GM18505 (cell line): ENCODE results near the gene IKBKE.
"Not testable (repeated sequence)": the region's sequence is repeated elsewhere in the genome, so short reads cannot be mapped to it uniquely, and the experiment has no call there.

Experiments
- ATAC-seq: cut with Tn5 transposase; IDR thresholded peaks from one replicate; pipeline ENCODE4 v1.9.1; 2021; ENCODE audit not compliant: unreplicated experiment
- POLR2A ChIP-seq: IDR thresholded peaks from 4 replicates; pipeline ENCODE4 v1.6.1; 2011; ENCODE audit warnings: borderline replicate concordance; ENCODE audit not compliant: insufficient read depth, insufficient read length; ENCODE audit errors: extremely low read depth

Gene IKBKE

GRCh38 chr1:206471415-206471801 lies 1.1 kb downstream of the IKBKE start:
- TF ChIP-seq POLR2A, result peak; percentile 38
- peak; percentile 20 for ATAC-seq

- ATAC-seq, result no peak
Observed at GRCh38 chr1:206472024-206472423, 1.7 kb downstream of the IKBKE start.

GRCh38 chr1:206472454-206472853 lies 2.2 kb downstream of the IKBKE start:
- TF ChIP-seq POLR2A, result no peak
- no peak for ATAC-seq

More at GRCh38 chr1:206472024-206472423, 1.7 kb downstream of the IKBKE start:
- no peak for TF ChIP-seq POLR2A

GRCh38 chr1:206472886-206473285 lies 2.6 kb downstream of the IKBKE start:
- TF ChIP-seq POLR2A, result no peak
- ATAC-seq, result no peak

GRCh38 chr1:206476058-206476457 lies 5.8 kb downstream of the IKBKE start:
- TF ChIP-seq POLR2A, result no peak
- ATAC-seq, result no peak

GRCh38 chr1:206476591-206476990 lies 6.3 kb downstream of the IKBKE start:
- ATAC-seq, result no peak
- TF ChIP-seq POLR2A, result no peak

- TF ChIP-seq POLR2A, result no peak
- ATAC-seq, result no peak
Observed at GRCh38 chr1:206477110-206477509, 6.8 kb downstream of the IKBKE start.

GRCh38 chr1:206477581-206478380 lies 7.5 kb downstream of the IKBKE start:
- ATAC-seq, result no peak
- no peak for TF ChIP-seq POLR2A

- ATAC-seq, result no peak
- no peak for TF ChIP-seq POLR2A
Observed at GRCh38 chr1:206478746-206479145, 8.5 kb downstream of the IKBKE start.

- no peak for ATAC-seq
Observed at GRCh38 chr1:206479183-206480125, 9.2 kb downstream of the IKBKE start.

GRCh38 chr1:206480211-206480610 lies 9.9 kb downstream of the IKBKE start:
- no peak for ATAC-seq
- TF ChIP-seq POLR2A, result no peak

More at GRCh38 chr1:206479183-206480125, 9.2 kb downstream of the IKBKE start:
- TF ChIP-seq POLR2A, result no peak

GRCh38 chr1:206482611-206483010 lies 12.3 kb downstream of the IKBKE start:
- no peak for ATAC-seq

GRCh38 chr1:206483864-206484263 lies 13.6 kb downstream of the IKBKE start:
- not testable (repeated sequence) for ATAC-seq

More at GRCh38 chr1:206482611-206483010, 12.3 kb downstream of the IKBKE start:
- TF ChIP-seq POLR2A, result no peak

GRCh38 chr1:206484901-206485300 lies 14.6 kb downstream of the IKBKE start:
- no peak for ATAC-seq
- TF ChIP-seq POLR2A, result no peak

GRCh38 chr1:206486995-206487788 lies 16.9 kb downstream of the IKBKE start:
- no peak for ATAC-seq
- TF ChIP-seq POLR2A, result no peak
